ENCODE data around the gene ZNHIT6. TPM values are rescaled to one million over a fixed set of nuclear protein-coding genes. Genes with fewer than 3 reads are reported as not detected.

Gene ZNHIT6
- total and polyA plus RNA-seq, 10 of the 15 experiments (the other 5 are each of a cell fraction or from before 2014, with no cell fraction given): 12.8 to 32.0 (median 18.8) TPM

DNA sequence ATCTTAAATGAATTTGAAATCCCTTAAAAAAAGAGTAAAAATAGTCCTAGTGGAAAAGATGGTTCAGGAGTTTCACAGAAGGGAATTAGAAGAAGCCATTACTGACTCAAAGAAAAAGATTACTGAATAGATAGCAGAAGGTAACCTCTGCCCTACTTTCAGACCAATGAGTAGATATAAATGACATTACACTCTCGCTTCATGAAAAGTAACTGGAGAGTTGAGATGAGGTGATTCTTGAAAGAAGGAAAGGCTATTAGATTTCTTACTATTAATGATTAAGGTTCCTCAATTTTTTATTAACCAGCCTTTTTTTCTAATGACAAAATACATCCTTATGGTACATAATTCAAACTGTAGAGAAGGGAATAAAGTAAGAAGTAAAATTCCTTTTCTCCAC, 99.4 kb downstream of the ZNHIT6 start:
- no peaks in the 10 kb centered on the region for H3K4me1 ChIP-seq (ENCODE audit: control insufficient read depth, insufficient read depth, low read length)
- H2AFZ ChIP-seq (ENCODE audit: control insufficient read depth, low read depth, low read length): no peak overlapping the region
- no peak for ATAC-seq
- in situ Hi-C loops (cut with MboI) (no loop called here), intact Hi-C loops (cut with micrococcal nuclease; ENCODE audit: unreplicated experiment) (no loop called here)
- 21% methylated on average over 1 of the region's 1 CpG for WGBS (ENCODE audit: insufficient coverage, insufficient replicate concordance, low lambda C conversion rate, missing lambda C conversion rate)
- SMC1A ChIA-PET (ENCODE audit: uncharacterized antibody, unreplicated experiment): no interaction called here
- no peaks in the 10 kb centered on the region for H3K9me3 ChIP-seq (replicated peaks; ENCODE audit: control insufficient read depth, insufficient read depth, low read length)
- H3K4me2 ChIP-seq (ENCODE audit: control insufficient read depth, insufficient read depth): no peak overlapping the region
- no peaks in the 10 kb centered on the region for H3K79me2 ChIP-seq (ENCODE audit: control insufficient read depth, insufficient read depth, low read length)
- POLR2A ChIA-PET: no interaction called here
- no peak for DNase-seq (ENCODE audit: low read depth, low spot score)
- no peak overlapping the region for H3K27ac ChIP-seq (ENCODE audit: control insufficient read depth, insufficient read depth)
- TF ChIP-seq BCL11A (IDR thresholded peaks at IDR 0.05; ENCODE audit: low read depth, low read length) (no peak), NRF1 (conservative IDR thresholded peaks at IDR 0.05; ENCODE audit: low read depth, low read length) (no peak), PAX8 (IDR thresholded peaks at IDR 0.05) (no peak), MTA2 (IDR thresholded peaks at IDR 0.05; ENCODE audit: low read depth) (no peak), SMC3 (IDR thresholded peaks at IDR 0.05; ENCODE audit: borderline replicate concordance, low read length) (no peak), RAD51 (IDR thresholded peaks at IDR 0.05) (no peak), ATF7 (IDR thresholded peaks at IDR 0.05; ENCODE audit: low read depth) (no peak), USF2 (IDR thresholded peaks at IDR 0.05; ENCODE audit: borderline replicate concordance, low read depth, low read length) (no peak), NR2F1 (conservative IDR thresholded peaks at IDR 0.05) (no peak)
- TF ChIP-seq, protein P1, sequence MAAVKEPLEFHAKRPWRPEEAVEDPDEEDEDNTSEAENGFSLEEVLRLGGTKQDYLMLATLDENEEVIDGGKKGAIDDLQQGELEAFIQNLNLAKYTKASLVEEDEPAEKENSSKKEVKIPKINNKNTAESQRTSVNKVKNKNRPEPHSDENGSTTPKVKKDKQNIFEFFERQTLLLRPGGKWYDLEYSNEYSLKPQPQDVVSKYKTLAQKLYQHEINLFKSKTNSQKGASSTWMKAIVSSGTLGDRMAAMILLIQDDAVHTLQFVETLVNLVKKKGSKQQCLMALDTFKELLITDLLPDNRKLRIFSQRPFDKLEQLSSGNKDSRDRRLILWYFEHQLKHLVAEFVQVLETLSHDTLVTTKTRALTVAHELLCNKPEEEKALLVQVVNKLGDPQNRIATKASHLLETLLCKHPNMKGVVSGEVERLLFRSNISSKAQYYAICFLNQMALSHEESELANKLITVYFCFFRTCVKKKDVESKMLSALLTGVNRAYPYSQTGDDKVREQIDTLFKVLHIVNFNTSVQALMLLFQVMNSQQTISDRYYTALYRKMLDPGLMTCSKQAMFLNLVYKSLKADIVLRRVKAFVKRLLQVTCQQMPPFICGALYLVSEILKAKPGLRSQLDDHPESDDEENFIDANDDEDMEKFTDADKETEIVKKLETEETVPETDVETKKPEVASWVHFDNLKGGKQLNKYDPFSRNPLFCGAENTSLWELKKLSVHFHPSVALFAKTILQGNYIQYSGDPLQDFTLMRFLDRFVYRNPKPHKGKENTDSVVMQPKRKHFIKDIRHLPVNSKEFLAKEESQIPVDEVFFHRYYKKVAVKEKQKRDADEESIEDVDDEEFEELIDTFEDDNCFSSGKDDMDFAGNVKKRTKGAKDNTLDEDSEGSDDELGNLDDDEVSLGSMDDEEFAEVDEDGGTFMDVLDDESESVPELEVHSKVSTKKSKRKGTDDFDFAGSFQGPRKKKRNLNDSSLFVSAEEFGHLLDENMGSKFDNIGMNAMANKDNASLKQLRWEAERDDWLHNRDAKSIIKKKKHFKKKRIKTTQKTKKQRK (IDR thresholded peaks at IDR 0.05; ENCODE audit: low read depth, low read length): no peak
- TF ChIP-seq, protein P2, sequence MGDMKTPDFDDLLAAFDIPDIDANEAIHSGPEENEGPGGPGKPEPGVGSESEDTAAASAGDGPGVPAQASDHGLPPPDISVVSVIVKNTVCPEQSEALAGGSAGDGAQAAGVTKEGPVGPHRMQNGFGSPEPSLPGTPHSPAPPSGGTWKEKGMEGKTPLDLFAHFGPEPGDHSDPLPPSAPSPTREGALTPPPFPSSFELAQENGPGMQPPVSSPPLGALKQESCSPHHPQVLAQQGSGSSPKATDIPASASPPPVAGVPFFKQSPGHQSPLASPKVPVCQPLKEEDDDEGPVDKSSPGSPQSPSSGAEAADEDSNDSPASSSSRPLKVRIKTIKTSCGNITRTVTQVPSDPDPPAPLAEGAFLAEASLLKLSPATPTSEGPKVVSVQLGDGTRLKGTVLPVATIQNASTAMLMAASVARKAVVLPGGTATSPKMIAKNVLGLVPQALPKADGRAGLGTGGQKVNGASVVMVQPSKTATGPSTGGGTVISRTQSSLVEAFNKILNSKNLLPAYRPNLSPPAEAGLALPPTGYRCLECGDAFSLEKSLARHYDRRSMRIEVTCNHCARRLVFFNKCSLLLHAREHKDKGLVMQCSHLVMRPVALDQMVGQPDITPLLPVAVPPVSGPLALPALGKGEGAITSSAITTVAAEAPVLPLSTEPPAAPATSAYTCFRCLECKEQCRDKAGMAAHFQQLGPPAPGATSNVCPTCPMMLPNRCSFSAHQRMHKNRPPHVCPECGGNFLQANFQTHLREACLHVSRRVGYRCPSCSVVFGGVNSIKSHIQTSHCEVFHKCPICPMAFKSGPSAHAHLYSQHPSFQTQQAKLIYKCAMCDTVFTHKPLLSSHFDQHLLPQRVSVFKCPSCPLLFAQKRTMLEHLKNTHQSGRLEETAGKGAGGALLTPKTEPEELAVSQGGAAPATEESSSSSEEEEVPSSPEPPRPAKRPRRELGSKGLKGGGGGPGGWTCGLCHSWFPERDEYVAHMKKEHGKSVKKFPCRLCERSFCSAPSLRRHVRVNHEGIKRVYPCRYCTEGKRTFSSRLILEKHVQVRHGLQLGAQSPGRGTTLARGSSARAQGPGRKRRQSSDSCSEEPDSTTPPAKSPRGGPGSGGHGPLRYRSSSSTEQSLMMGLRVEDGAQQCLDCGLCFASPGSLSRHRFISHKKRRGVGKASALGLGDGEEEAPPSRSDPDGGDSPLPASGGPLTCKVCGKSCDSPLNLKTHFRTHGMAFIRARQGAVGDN (IDR thresholded peaks at IDR 0.05): no peak
- no peak overlapping the region for H3K9ac ChIP-seq (ENCODE audit: control insufficient read depth, insufficient read depth, low read length)
- no peaks in the 10 kb centered on the region for H3K27me3 ChIP-seq (replicated peaks in 1 of 2; ENCODE audit: control insufficient read depth in 2 of 2, insufficient read depth in 2 of 2, low read length in 1 of 2)
- no peak for FAIRE-seq
- CTCF ChIA-PET: no interaction called here
- BruUV-seq (replicated peaks): no TSS peak
- RAD21 ChIA-PET (ENCODE audit: unreplicated experiment): no interaction called here
- no peaks in the 10 kb centered on the region for H4K20me1 ChIP-seq (ENCODE audit: control insufficient read depth, insufficient read depth)
- no peaks in the 10 kb centered on the region for H3K36me3 ChIP-seq (ENCODE audit: control insufficient read depth in 2 of 2, insufficient read depth in 2 of 2, low read length in 1 of 2)
- H3K4me3 ChIP-seq: no peak overlapping the region

Measured in GM12878 (cell line).